Measurements from ENCODE around the gene RNF103. TPM values are rescaled to one million over a fixed set of nuclear protein-coding genes. Genes with fewer than 3 reads are reported as not detected.

RNF103 gene
- total RNA-seq, 4 donors from 2014 or later = 33.2 to 55.5 (median 51.8) TPM

- H3K9me3 ChIP-seq = no peaks in the 10 kb centered on the region
- no peak overlapping the region for H3K4me3 ChIP-seq
- no peaks in the 10 kb centered on the region for H3K4me1 ChIP-seq
- no peaks in the 10 kb centered on the region for H3K27me3 ChIP-seq
- no peak for DNase-seq
- TF ChIP-seq CTCF (IDR thresholded peaks at IDR 0.05) = no peak
- no peak for TF ChIP-seq POLR2A (IDR thresholded peaks at IDR 0.05)
- H3K36me3 ChIP-seq = no peaks in the 10 kb centered on the region
- intact Hi-C loops (cut with DNase I; ENCODE audit: low total_unique reads) = no loop called here
- no peak overlapping the region for H3K27ac ChIP-seq
Observed at GRCh38 chr2:86661333-86661732, 37.7 kb upstream of the RNF103 start.

GRCh38 chr2:86650188-86650587 lies 26.5 kb upstream of the RNF103 start:
- intact Hi-C loops (cut with DNase I; ENCODE audit: low total_unique reads) = no loop called here
- no peaks in the 10 kb centered on the region for H3K4me1 ChIP-seq
- TF ChIP-seq CTCF (IDR thresholded peaks at IDR 0.05) = no peak
- no peak for TF ChIP-seq POLR2A (IDR thresholded peaks at IDR 0.05)
- DNase-seq = no peak
- H3K27ac ChIP-seq = no peak overlapping the region
- no peaks in the 10 kb centered on the region for H3K27me3 ChIP-seq
- H3K9me3 ChIP-seq = peaks cover 0 to 10% of the 10 kb centered on the region in 2 donors
- no peaks in the 10 kb centered on the region for H3K36me3 ChIP-seq
- no peak overlapping the region for H3K4me3 ChIP-seq

DNA sequence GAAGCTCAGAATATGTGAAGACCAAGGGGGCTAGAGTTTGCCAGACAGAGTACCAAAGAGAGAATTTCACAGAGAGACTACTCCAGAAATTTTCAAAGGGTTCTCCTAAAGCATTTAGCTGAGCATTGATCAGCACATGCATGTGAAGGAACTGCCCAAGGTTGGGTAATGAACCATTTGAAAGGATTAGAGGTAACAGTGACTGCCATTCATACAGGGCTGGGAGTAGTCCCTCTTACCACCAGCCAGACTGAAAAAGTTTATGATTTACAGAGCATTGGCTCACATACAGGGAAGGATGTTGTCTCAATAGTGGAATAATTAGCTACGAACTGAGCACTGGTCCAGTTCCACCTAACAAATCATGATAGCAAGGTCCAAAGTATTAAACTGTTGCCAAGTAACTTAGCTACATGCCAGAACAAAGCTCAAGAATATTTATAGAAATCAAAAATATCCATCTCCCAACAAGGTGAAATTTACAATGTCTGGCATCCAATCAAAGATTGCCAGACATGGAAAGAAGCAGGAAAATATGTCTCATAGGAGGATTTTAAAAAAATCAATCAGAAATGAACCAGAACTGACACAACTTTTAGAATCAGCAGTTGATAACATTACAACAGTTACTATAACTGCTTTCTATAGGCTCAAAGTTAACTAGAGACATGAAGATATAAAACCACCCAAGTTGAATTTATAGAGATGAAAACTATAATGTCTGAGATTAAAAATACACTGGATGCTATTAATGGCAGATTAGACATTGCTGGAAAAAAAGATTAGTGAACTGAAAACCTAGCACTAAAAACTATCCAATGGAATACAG lies 25.7 kb upstream of the RNF103 start:
- no peak for DNase-seq
- intact Hi-C loops (cut with DNase I; ENCODE audit: low total_unique reads) = no loop called here
- H3K4me1 ChIP-seq = no peaks in the 10 kb centered on the region
- H3K27me3 ChIP-seq = no peaks in the 10 kb centered on the region
- H3K36me3 ChIP-seq = no peaks in the 10 kb centered on the region
- TF ChIP-seq CTCF (IDR thresholded peaks at IDR 0.05) (no peak), POLR2A (IDR thresholded peaks at IDR 0.05) (no peak)
- no peak overlapping the region for H3K4me3 ChIP-seq
- H3K27ac ChIP-seq = no peak overlapping the region
- H3K9me3 ChIP-seq = peaks cover 0 to 10% of the 10 kb centered on the region in 2 donors

- no peak overlapping the region for H3K27ac ChIP-seq
- no peaks in the 10 kb centered on the region for H3K36me3 ChIP-seq
- no peaks in the 10 kb centered on the region for H3K27me3 ChIP-seq
- TF ChIP-seq CTCF (IDR thresholded peaks at IDR 0.05) = no peak
- TF ChIP-seq POLR2A (IDR thresholded peaks at IDR 0.05) = no peak
- H3K9me3 ChIP-seq = peaks cover 0 to 10% of the 10 kb centered on the region in 2 donors
- no peaks in the 10 kb centered on the region for H3K4me1 ChIP-seq
- no peak overlapping the region for H3K4me3 ChIP-seq
- intact Hi-C loops (cut with DNase I; ENCODE audit: low total_unique reads) = no loop called here
- no peak for DNase-seq
Observed at GRCh38 chr2:86648681-86649080, 25.0 kb upstream of the RNF103 start.

- intact Hi-C loops (cut with DNase I; ENCODE audit: low total_unique reads) = no loop called here
- TF ChIP-seq CTCF (IDR thresholded peaks at IDR 0.05) = no peak
- TF ChIP-seq POLR2A (IDR thresholded peaks at IDR 0.05) = no peak
- Histone ChIP-seq H3K9me3 (peaks cover 0 to 10% of the 10 kb centered on the region in 2 donors), H3K27ac (no peak overlapping the region), H3K4me3 (no peak overlapping the region), H3K36me3 (no peaks in the 10 kb centered on the region), H3K27me3 (no peaks in the 10 kb centered on the region), H3K4me1 (no peaks in the 10 kb centered on the region)
- DNase-seq = no peak
Observed at GRCh38 chr2:86646865-86647264, 23.2 kb upstream of the RNF103 start.

All from uterus (tissue), 4 donors.